Endothelial cell of umbilical vein (primary cell): ENCODE measurements around the gene ALDH1L1. TPM values are rescaled to one million over a fixed set of nuclear protein-coding genes. Genes with fewer than 3 reads are reported as not detected.

ENCODE experiments used
- BruUV-seq: library from RNA; stranded (reverse); fragments of 400-500 nt; replicated peaks from 2 replicates; lab custom pipeline; 2021; lab: Mats Ljungman, UMichigan
- CTCF ChIA-PET: fragments of 300-600, 350-600 bp; sonication (Branson Sonifier 250); formaldehyde crosslinking; loops from one replicate; lab custom pipeline; 2021; ENCODE audit warnings: antibody characterized with exemption, inconsistent platforms; lab: Charles Lee
- POLR2A ChIA-PET: fragments of 300-600, 350-600 bp; sonication (Branson Sonifier 250); formaldehyde crosslinking; loops from one replicate; lab custom pipeline; 2021; ENCODE audit warnings: antibody characterized with exemption, inconsistent platforms; lab: Charles Lee
- DNase-seq: peaks from one replicate; pipeline ENCODE4 v3.0.0-alpha.2; 2011; ENCODE audit warnings: low read depth, low spot score
- FAIRE-seq: peaks from 2 replicates; lab custom pipeline; 2011; peaks lifted over from hg19 to GRCh38; lab: Jason Lieb, UNC
- H2AFZ ChIP-seq: 2 replicates; pipeline ENCODE4 v1.6.0; 2012; ENCODE audit warnings: low read depth, low read length, control low read depth, inconsistent platforms
- H3K27ac ChIP-seq: 2 replicates; pipeline ENCODE4 v1.5.1; 2011; ENCODE audit warnings: low read depth, mild to moderate bottlenecking, control low read depth, low read length, moderate library complexity; ENCODE audit not compliant: insufficient read depth
- H3K27me3 ChIP-seq, 2 experiments: 2 replicates each; pipeline versions ENCODE4 v1.6.0 to v1.6.1; 2011; ENCODE audit warnings: low read length in 2 of 2, mixed read lengths in 1 of 2; ENCODE audit not compliant: control insufficient read depth in 2 of 2, insufficient read depth in 2 of 2
- H3K36me3 ChIP-seq, 2 experiments: 2 replicates in 1 of 2; 3 replicates in 1 of 2; pipeline ENCODE4 v1.5.1; 2011; ENCODE audit warnings: low read length in 2 of 2, mild to moderate bottlenecking in 1 of 2, moderate library complexity in 1 of 2; ENCODE audit not compliant: control insufficient read depth in 2 of 2, insufficient read depth in 2 of 2; ENCODE audit errors: extremely low read depth in 1 of 2
- H3K4me1 ChIP-seq: 3 replicates; pipeline ENCODE4 v1.5.1; 2011; ENCODE audit warnings: mild to moderate bottlenecking, low read length; ENCODE audit not compliant: control insufficient read depth, insufficient read depth; ENCODE audit errors: extremely low read depth
- H3K4me2 ChIP-seq: 2 replicates; pipeline ENCODE4 v1.6.1; 2011; ENCODE audit warnings: low read length, control low read depth, mixed read lengths; ENCODE audit not compliant: insufficient read depth
- H3K4me3 ChIP-seq, 3 experiments: fragments of 200-600 bp in 1 of 3; sonication (generic), shearing (Covaris generic) in 1 of 3; replicated peaks in 1 of 3; 2 replicates each; pipeline ENCODE4 v1.5.1; 2011 to 2016; ENCODE audit warnings: control low read depth in 3 of 3, low read length in 3 of 3, mild to moderate bottlenecking in 2 of 3, inconsistent platforms in 1 of 3, low read depth in 1 of 3, moderate library complexity in 1 of 3; ENCODE audit not compliant: insufficient read depth in 1 of 3
- H3K79me2 ChIP-seq: 2 replicates; pipeline ENCODE4 v1.6.0; 2012; ENCODE audit warnings: low read length, inconsistent platforms; ENCODE audit not compliant: control insufficient read depth, insufficient read depth
- H3K9ac ChIP-seq: replicated peaks from 2 replicates; pipeline ENCODE3; 2011; ENCODE audit warnings: low read length, control low read depth; ENCODE audit not compliant: insufficient read depth; ENCODE audit errors: extremely low read depth
- H3K9me1 ChIP-seq: replicated peaks from 3 replicates; pipeline ENCODE4 v1.6.0; 2011; ENCODE audit warnings: mild to moderate bottlenecking, low read length; ENCODE audit not compliant: control insufficient read depth, insufficient read depth; ENCODE audit errors: extremely low read depth
- H3K9me3 ChIP-seq: replicated peaks from 2 replicates; pipeline ENCODE4 v1.5.1; 2012; ENCODE audit warnings: low read length, inconsistent platforms; ENCODE audit not compliant: control insufficient read depth, insufficient read depth
- H4K20me1 ChIP-seq: replicated peaks from 2 replicates; pipeline ENCODE3; 2011; ENCODE audit warnings: mild to moderate bottlenecking, low read length; ENCODE audit not compliant: control insufficient read depth, insufficient read depth; ENCODE audit errors: extremely low read depth
- CTCF ChIP-seq, 2 donors: IDR thresholded peaks; 1 replicate in 1 of 2; 2 replicates in 1 of 2; pipeline ENCODE4 v1.5.1; 2011; ENCODE audit warnings: low read length in 2 of 2, mild to moderate bottlenecking in 2 of 2, moderate library complexity in 2 of 2, control low read depth in 1 of 2, inconsistent platforms in 1 of 2, low read depth in 1 of 2; ENCODE audit not compliant: insufficient read depth in 1 of 2; ENCODE audit errors: extremely low read depth in 1 of 2
- EZH2 ChIP-seq: IDR thresholded peaks from 2 replicates; pipeline ENCODE4 v1.6.1; 2012; ENCODE audit warnings: borderline replicate concordance, low read depth, mild to moderate bottlenecking, moderate library complexity, low read length, inconsistent platforms; ENCODE audit not compliant: severe bottlenecking
- FOS ChIP-seq: IDR thresholded peaks from 2 replicates; pipeline ENCODE4 v1.6.1; 2011; ENCODE audit warnings: mild to moderate bottlenecking, low read length, moderate library complexity, borderline replicate concordance; ENCODE audit not compliant: insufficient read depth
- GATA2 ChIP-seq: IDR thresholded peaks from 2 replicates; pipeline ENCODE4 v1.7.0; 2011; ENCODE audit warnings: low read depth, mild to moderate bottlenecking, moderate library complexity, mixed read lengths, low read length; ENCODE audit not compliant: insufficient read length, insufficient read depth
- JUN ChIP-seq: IDR thresholded peaks from 2 replicates; pipeline ENCODE4 v1.6.1; 2011; ENCODE audit warnings: borderline replicate concordance, low read depth; ENCODE audit not compliant: insufficient read length, insufficient read depth
- MAX ChIP-seq: IDR thresholded peaks from 2 replicates; pipeline ENCODE4 v1.6.1; 2011; ENCODE audit not compliant: insufficient read depth, insufficient read length
- MYC ChIP-seq: IDR thresholded peaks from one replicate; pipeline ENCODE4 v1.6.1; 2011; ENCODE audit warnings: mild to moderate bottlenecking, low read depth, low read length
- POLR2A ChIP-seq: IDR thresholded peaks from 2 replicates; pipeline ENCODE4 v1.6.1; 2012; ENCODE audit warnings: low read depth, mild to moderate bottlenecking, control low read depth, low read length
- POLR2AphosphoS5 ChIP-seq: IDR thresholded peaks from 2 replicates; pipeline ENCODE4 v1.6.1; 2012; ENCODE audit warnings: low read depth, mild to moderate bottlenecking, control low read depth, low read length, moderate library complexity; ENCODE audit not compliant: insufficient read depth
- dilution Hi-C: fragments of 300-500 bp; cut with MboI; formaldehyde crosslinking; loops from one replicate; pipeline ENCODE4 v1.15.0; 2019; ENCODE audit warnings: low sequenced_read_pairs; ENCODE audit not compliant: extremely low pct_ligation_motif_present
- intact Hi-C: fragments of 100-400 bp; cut with micrococcal nuclease; formaldehyde crosslinking; loops from one replicate; pipeline ENCODE4 v1.10.0; 2022
- polyA plus RNA-seq, 4 experiments: library from polyadenylated mRNA; depleted of rRNA in 3 of 4; stranded (reverse) in 3 of 4; unstranded in 1 of 4; fragments of >200 nt; gene quantifications; 2 replicates each; pipeline versions ENCODE4 v1.2.1 to v1.2.3, GENCODE V29; 2011 to 2012; ENCODE audit warnings: missing spikeins in 1 of 4
- small RNA-seq: library from RNA; depleted of rRNA; stranded (forward); fragments of <200 nt; gene quantifications from one replicate; pipeline ENCODE3, GENCODE V24; 2012; ENCODE audit warnings: low replicate concordance, low read depth; ENCODE audit not compliant: insufficient read depth, insufficient read length
- total RNA-seq: library from RNA; stranded (reverse); gene quantifications from 2 replicates; pipeline ENCODE4 v1.2.3, GENCODE V29; 2021

Gene ALDH1L1
- total and polyA plus RNA-seq, 2 donors (not counting 3 experiments of a cell fraction or from before 2014, with no cell fraction given) = not detected

GRCh38 chr3:126053949-126054569, 126.3 kb downstream of the ALDH1L1 start:
- DNase-seq (no peak), FAIRE-seq (no peak)
- TF ChIP-seq MAX (no peak), JUN (no peak), FOS (no peak), POLR2A (no peak), EZH2 (no peak), GATA2 (no peak), CTCF (IDR thresholded peaks at IDR 0.05; ENCODE audit: extremely low read depth in 1 of 2, insufficient read depth in 1 of 2, low read depth in 1 of 2, low read length in 2 of 2) (no peak), POLR2AphosphoS5 (no peak), MYC (no peak)
- H3K79me2 ChIP-seq = no peaks in the 10 kb centered on the region
- CTCF ChIA-PET = no interaction called here
- dilution Hi-C loops (no loop called here), intact Hi-C loops (no loop called here)
- no TSS peak for BruUV-seq
- H3K27me3 ChIP-seq = no peaks in the 10 kb centered on the region
- H3K4me2 ChIP-seq = no peak overlapping the region
- H3K9me3 ChIP-seq = no peaks in the 10 kb centered on the region
- no peaks in the 10 kb centered on the region for H3K9me1 ChIP-seq
- H4K20me1 ChIP-seq = no peaks in the 10 kb centered on the region
- POLR2A ChIA-PET = no interaction called here
- no peak overlapping the region for H3K4me3 ChIP-seq
- no peak overlapping the region for H2AFZ ChIP-seq
- H3K9ac ChIP-seq = no peak overlapping the region
- H3K4me1 ChIP-seq = no peaks in the 10 kb centered on the region
- no peak overlapping the region for H3K27ac ChIP-seq
- peaks cover 0 to 2% of the 10 kb centered on the region in 2 experiments for H3K36me3 ChIP-seq

Small RNA genes lying within 50 kb of the gene (small RNA-seq; reads per million reads assigned to genes)
- gene RNU1-30P = not detected

Other genes starting within 250 kb of the ALDH1L1 start
- gene ROPN1B, start 211.4 kb downstream of the ALDH1L1 start, total RNA-seq = not detected in 2 replicates
- gene ROPN1B, start 211.4 kb downstream of the ALDH1L1 start, polyA plus RNA-seq = not detected in 2 replicates
- gene SLC41A3, start 96.5 kb downstream of the ALDH1L1 start, total RNA-seq = 47.1 and 52.5 TPM in 2 replicates
- gene SLC41A3, start 96.5 kb downstream of the ALDH1L1 start, polyA plus RNA-seq = 118 and 129 TPM in 2 replicates
- 1.4 and 3.0 TPM in 2 replicates for gene KLF15, start 176.8 kb upstream of the ALDH1L1 start, total RNA-seq
- 2.2 and 2.8 TPM in 2 replicates for gene KLF15, start 176.8 kb upstream of the ALDH1L1 start, polyA plus RNA-seq
- gene CFAP100, start 214.3 kb upstream of the ALDH1L1 start, total RNA-seq = not detected in 2 replicates
- gene CFAP100, start 214.3 kb upstream of the ALDH1L1 start, polyA plus RNA-seq = not detected in 2 replicates